HepG2 (cell line): Measurements from ENCODE around the gene LHX3. TPM values are rescaled to one million over a fixed set of nuclear protein-coding genes. Genes with fewer than 3 reads are reported as not detected.

Experiments used
- HNRNPK ChIP-seq: fragments of 200-400 bp; formaldehyde crosslinking; IDR thresholded peaks from 2 replicates; pipeline ENCODE4 v1.6.1; 2018; ENCODE audit warnings: low read length, low read depth, moderate library complexity, mild to moderate bottlenecking; ENCODE audit not compliant: poor library complexity, severe bottlenecking
- KAT8 ChIP-seq: IDR thresholded peaks from 2 replicates; pipeline ENCODE4 v1.6.1; 2016; ENCODE audit warnings: missing genetic modification reagents, missing compliant biosample characterization
- MEIS2 ChIP-seq: sonication (generic); formaldehyde crosslinking; IDR thresholded peaks from 2 replicates; pipeline ENCODE4 v1.9.0; 2021; ENCODE audit warnings: mild to moderate bottlenecking, missing genetic modification reagents
- MTERF4 ChIP-seq: sonication (generic); formaldehyde crosslinking; IDR thresholded peaks from 2 replicates; pipeline ENCODE4 v1.8.0; 2023; ENCODE audit warnings: mild to moderate bottlenecking, missing genetic modification reagents
- MYPOP ChIP-seq: sonication (generic); formaldehyde crosslinking; IDR thresholded peaks from 2 replicates; pipeline ENCODE4 v1.8.1; 2023; ENCODE audit warnings: mild to moderate bottlenecking, moderate library complexity, missing genetic modification reagents
- NBN ChIP-seq: fragments of 450-650 bp; conservative IDR thresholded peaks from 2 replicates; pipeline ENCODE4 v1.6.1; 2017
- RFX3 ChIP-seq: IDR thresholded peaks from 2 replicates; pipeline ENCODE4 v1.6.1; 2016; ENCODE audit warnings: missing biosample characterization, missing genetic modification reagents
- RORA ChIP-seq: sonication (generic); formaldehyde crosslinking; IDR thresholded peaks from 2 replicates; pipeline ENCODE4 v1.5.0; 2020; ENCODE audit warnings: mild to moderate bottlenecking, missing genetic modification reagents, moderate library complexity
- SALL2 ChIP-seq: sonication (generic); formaldehyde crosslinking; IDR thresholded peaks from 2 replicates; pipeline ENCODE4 v1.8.1; 2023; ENCODE audit warnings: mild to moderate bottlenecking, missing genetic modification reagents, inconsistent platforms
- ZHX1 ChIP-seq: sonication (generic); formaldehyde crosslinking; IDR thresholded peaks from 2 replicates; pipeline ENCODE4 v1.8.1; 2022; ENCODE audit warnings: low read depth, mild to moderate bottlenecking, missing genetic modification reagents
- ZNF512 ChIP-seq: sonication (generic); formaldehyde crosslinking; IDR thresholded peaks from 2 replicates; pipeline ENCODE4 v1.4.0; 2020; ENCODE audit warnings: mild to moderate bottlenecking, missing genetic modification reagents
- ZNF563 ChIP-seq: sonication (generic); formaldehyde crosslinking; IDR thresholded peaks from 2 replicates; pipeline ENCODE4 v1.8.0; 2022; ENCODE audit warnings: mild to moderate bottlenecking, moderate library complexity, missing genetic modification reagents
- ZNF687 ChIP-seq: sonication (generic); formaldehyde crosslinking; IDR thresholded peaks from 2 replicates; pipeline ENCODE4 v1.5.1; 2020; ENCODE audit warnings: mild to moderate bottlenecking, missing genetic modification reagents, moderate library complexity
- ZNF781 ChIP-seq: sonication (generic); formaldehyde crosslinking; IDR thresholded peaks from 2 replicates; pipeline ENCODE4 v1.5.1; 2020; ENCODE audit warnings: borderline replicate concordance, mild to moderate bottlenecking, missing genetic modification reagents; ENCODE audit errors: not compliant biosample characterization
- ZSCAN25 ChIP-seq: sonication (generic); formaldehyde crosslinking; IDR thresholded peaks from 2 replicates; pipeline ENCODE4 v1.8.0; 2022; ENCODE audit warnings: mild to moderate bottlenecking, missing genetic modification reagents
- polyA plus RNA-seq, 8 experiments: library from polyadenylated mRNA; depleted of rRNA in 3 of 8; stranded (reverse) in 7 of 8; unstranded in 1 of 8; fragments of >200 nt; fragmentation: Illumina TruSeq in 4 of 8; extraction: Trizol in 4 of 8; gene quantifications; 2 replicates each; pipeline versions ENCODE4 v1.2.1 to v1.2.3, GENCODE V29; 2011 to 2016; ENCODE audit warnings: low read depth in 4 of 8, missing spikeins in 1 of 8, mixed read lengths in 1 of 8; ENCODE audit not compliant: insufficient read depth in 1 of 8
- total RNA-seq, 5 experiments: library from RNA; depleted of rRNA; stranded (reverse); fragments of >200 nt; fragmentation: Illumina TruSeq; extraction: Trizol; gene quantifications; 2 replicates each; pipeline ENCODE4 v1.2.3, GENCODE V29; 2016; ENCODE audit warnings: low read depth in 1 of 5

Gene LHX3
- total and polyA plus RNA-seq, 2 of the 13 experiments (the other 11 are each of a cell fraction or from before 2014, with no cell fraction given), result not detected

- TF ChIP-seq ZNF512 (CRISPR knock-in tag) (no peak), ZNF781 (CRISPR knock-in tag) (no peak), MYPOP (CRISPR knock-in tag) (peak; percentile 39; the same call in 1 of the 2 replicates), MEIS2 (CRISPR knock-in tag) (peak; percentile 29; the same call in 1 of the 2 replicates), HNRNPK (peak; percentile 27), SALL2 (CRISPR knock-in tag) (peak; percentile 31; the same call in 1 of the 2 replicates), MTERF4 (CRISPR knock-in tag) (0 out of 2 replicates have a peak, but pooled peaks have one; percentile 40), ZHX1 (CRISPR knock-in tag) (0 out of 2 replicates have a peak, but pooled peaks have one; percentile 40), ZNF563 (CRISPR knock-in tag) (peak; percentile 45; the same call in 1 of the 2 replicates), KAT8 (CRISPR knock-in tag) (peak; percentile 27; the same call in 1 of the 2 replicates), RFX3 (CRISPR knock-in tag) (no peak), ZNF687 (CRISPR knock-in tag) (peak; percentile 78), RORA (no peak), ZSCAN25 (CRISPR knock-in tag) (no peak), NBN (no peak)
These were observed 40.6 kb upstream of the LHX3 start, which contains the start of gene QSOX2 (continued) for GRCh38 chr9:136245219-136246150.
